SK-N-DZ (cell line): ENCODE measurements around the gene PDE4A.
"Not testable (repeated sequence)": the region's sequence is repeated elsewhere in the genome, so short reads cannot be mapped to it uniquely, and the experiment has no call there.

Experiments used
- DNase-seq: peaks from one replicate; pipeline ENCODE4 v3.0.0-alpha.2; 2015; ENCODE audit warnings: low spot score

PDE4A gene

GRCh38 chr19:10424011-10424637, 3.8 kb downstream of the PDE4A start:
- DNase-seq = peak; percentile 78

GRCh38 chr19:10427169-10427568, 6.8 kb downstream of the PDE4A start:
- DNase-seq = no peak

- DNase-seq = no peak
These were observed 8.7 kb downstream of the PDE4A start for GRCh38 chr19:10428996-10429381.

GRCh38 chr19:10430505-10431253, 10.3 kb downstream of the PDE4A start:
- no peak for DNase-seq

- DNase-seq = no peak
These were observed 11.1 kb downstream of the PDE4A start for GRCh38 chr19:10431254-10431942.

GRCh38 chr19:10431943-10432735, 11.8 kb downstream of the PDE4A start:
- DNase-seq = no peak

- no peak for DNase-seq
These were observed 12.4 kb downstream of the PDE4A start for GRCh38 chr19:10432736-10433130.

GRCh38 chr19:10433131-10433536, 12.8 kb downstream of the PDE4A start:
- no peak for DNase-seq

GRCh38 chr19:10439588-10439987, 19.2 kb downstream of the PDE4A start:
- no peak for DNase-seq

- DNase-seq = no peak
These were observed 22.4 kb downstream of the PDE4A start for GRCh38 chr19:10442698-10443097.

GRCh38 chr19:10449037-10449436, 28.7 kb downstream of the PDE4A start:
- DNase-seq = no peak

- DNase-seq = no peak
These were observed 30.0 kb downstream of the PDE4A start for GRCh38 chr19:10450191-10450852.

GRCh38 chr19:10450853-10451609, 30.7 kb downstream of the PDE4A start:
- DNase-seq = no peak

GRCh38 chr19:10452726-10453618, 32.6 kb downstream of the PDE4A start:
- no peak for DNase-seq

- DNase-seq = no peak
These were observed 33.5 kb downstream of the PDE4A start for GRCh38 chr19:10453852-10454251.

- DNase-seq = peak; percentile 75
These were observed 33.9 kb downstream of the PDE4A start for GRCh38 chr19:10454267-10454666.

GRCh38 chr19:10458733-10459132, 38.4 kb downstream of the PDE4A start:
- DNase-seq = not testable (repeated sequence)

- no peak for DNase-seq
These were observed 40.3 kb downstream of the PDE4A start for GRCh38 chr19:10460714-10461046.

- peak; percentile 55 for DNase-seq
These were observed 41.0 kb downstream of the PDE4A start for GRCh38 chr19:10461047-10461949.
